MM.1S (cell line): Measurements from ENCODE around the gene PRR19.

Source experiments
- DNase-seq: peaks from one replicate; pipeline ENCODE4 v3.0.0-alpha.2; 2015
- H2AFZ ChIP-seq: fragments of 300-600 bp; sonication (generic); 2 replicates; pipeline ENCODE4 v1.6.0; 2016; ENCODE audit warnings: antibody characterized with exemption, low read length
- H3F3A ChIP-seq: fragments of 300-600 bp; sonication (generic); 2 replicates; pipeline ENCODE4 v1.6.1; 2016; ENCODE audit warnings: mild to moderate bottlenecking, antibody characterized with exemption, low read length, moderate library complexity, mixed read lengths; ENCODE audit not compliant: insufficient read depth
- H3K27ac ChIP-seq: fragments of 300-600 bp; sonication (generic); 2 replicates; pipeline ENCODE4 v1.5.1; 2016; ENCODE audit warnings: mild to moderate bottlenecking, low read length
- H3K27me3 ChIP-seq: fragments of 300-600 bp; sonication (generic); replicated peaks from 2 replicates; pipeline ENCODE4 v1.6.0; 2016; ENCODE audit warnings: low read length; ENCODE audit not compliant: insufficient read depth
- H3K36me3 ChIP-seq: fragments of 300-600 bp; sonication (generic); replicated peaks from 2 replicates; pipeline ENCODE4 v1.6.1; 2016; ENCODE audit warnings: mild to moderate bottlenecking, low read length, mixed read lengths; ENCODE audit not compliant: insufficient read depth
- H3K4me1 ChIP-seq: fragments of 300-600 bp; sonication (generic); 2 replicates; pipeline ENCODE4 v1.6.1; 2016; ENCODE audit warnings: low read length, mixed read lengths
- H3K4me2 ChIP-seq: fragments of 300-600 bp; sonication (generic); 2 replicates; pipeline ENCODE4 v1.6.0; 2016; ENCODE audit warnings: low read depth, low read length
- H3K4me3 ChIP-seq: fragments of 300-600 bp; sonication (generic); 2 replicates; pipeline ENCODE4 v1.5.1; 2016; ENCODE audit warnings: low read length, mixed read lengths
- H3K79me2 ChIP-seq: fragments of 300-600 bp; sonication (generic); 2 replicates; pipeline ENCODE4 v1.6.1; 2016; ENCODE audit warnings: mixed run types, low read length, mixed read lengths
- H3K9ac ChIP-seq: fragments of 300-600 bp; sonication (generic); 2 replicates; pipeline ENCODE4 v1.6.1; 2016; ENCODE audit warnings: low read length, mixed read lengths
- H3K9me2 ChIP-seq: fragments of 300-600 bp; sonication (generic); replicated peaks from 2 replicates; pipeline ENCODE4 v1.6.1; 2016; ENCODE audit warnings: mild to moderate bottlenecking, low read length, mixed read lengths; ENCODE audit not compliant: insufficient read depth
- H3K9me3 ChIP-seq: fragments of 300-600 bp; sonication (generic); replicated peaks from 2 replicates; pipeline ENCODE4 v1.6.1; 2016; ENCODE audit warnings: mild to moderate bottlenecking, low read length, mixed read lengths; ENCODE audit not compliant: insufficient read depth
- H4K20me1 ChIP-seq: fragments of 300-600 bp; sonication (generic); 2 replicates; pipeline ENCODE4 v1.6.1; 2016; ENCODE audit warnings: mild to moderate bottlenecking, low read length, moderate library complexity, mixed read lengths; ENCODE audit not compliant: insufficient read depth
- CTCF ChIP-seq: fragments of 300-600 bp; sonication (generic); IDR thresholded peaks from 2 replicates; pipeline ENCODE4 v1.5.1; 2016; ENCODE audit warnings: antibody characterized with exemption, low read length, mixed read lengths
- EZH2 ChIP-seq: fragments of 300-600 bp; sonication (generic); optimal IDR thresholded peaks from 2 replicates; pipeline ENCODE3; 2017; ENCODE audit warnings: low read depth, mild to moderate bottlenecking, antibody characterized with exemption, low read length, mixed read lengths
- EZH2phosphoT487 ChIP-seq: fragments of 300-600 bp; sonication (generic); IDR thresholded peaks from 2 replicates; pipeline ENCODE4 v1.6.1; 2018; ENCODE audit warnings: antibody characterized with exemption, low read length

The PRR19 gene

DNA sequence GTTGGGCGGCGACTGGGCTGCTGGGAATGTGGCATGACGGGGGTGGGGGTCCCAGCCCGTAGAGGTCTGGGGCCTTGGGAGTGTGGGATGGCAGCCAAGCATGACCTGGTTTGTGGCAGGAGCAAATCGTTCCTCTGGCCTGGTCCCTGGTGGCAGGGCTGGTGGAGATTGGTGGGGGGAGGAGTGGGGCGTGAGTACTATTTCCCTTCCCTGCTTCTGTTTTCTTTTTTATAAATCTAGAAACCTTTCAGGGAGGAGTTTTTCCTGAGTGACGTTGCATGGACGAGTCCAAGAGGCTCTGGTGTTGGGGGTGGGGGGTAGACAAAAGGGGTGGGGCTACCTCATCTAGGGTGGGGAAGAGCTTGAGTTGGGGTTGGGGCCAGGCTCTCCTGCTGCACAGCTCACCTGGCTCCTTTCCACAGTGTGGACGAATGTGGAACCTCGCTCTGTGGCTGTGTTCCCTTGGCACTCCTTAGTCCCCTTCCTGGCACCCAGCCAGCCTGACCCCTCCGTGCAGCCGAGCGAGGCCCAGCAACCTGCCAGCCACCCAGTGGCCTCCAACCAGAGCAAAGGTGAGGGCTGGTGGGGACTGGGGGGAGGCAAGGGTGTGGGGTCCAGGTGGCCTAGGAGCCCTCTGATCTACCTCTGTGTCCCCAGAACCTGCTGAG, 15.4 kb upstream of the PRR19 start:
- peaks cover 6% of the 10 kb centered on the region; the same call in 1 of the 2 replicates for H3F3A ChIP-seq
- TF ChIP-seq EZH2: no peak
- TF ChIP-seq CTCF: no peak
- TF ChIP-seq EZH2phosphoT487: no peak
- H4K20me1 ChIP-seq: no peaks in the 10 kb centered on the region
- no peak overlapping the region for H3K4me3 ChIP-seq
- H2AFZ ChIP-seq: no peak overlapping the region
- no peak overlapping the region for H3K27ac ChIP-seq
- H3K79me2 ChIP-seq: peaks cover 19% of the 10 kb centered on the region
- peaks cover 13% of the 10 kb centered on the region for H3K4me1 ChIP-seq
- H3K9me2 ChIP-seq: no peaks in the 10 kb centered on the region
- no peaks in the 10 kb centered on the region for H3K36me3 ChIP-seq
- H3K27me3 ChIP-seq: no peaks in the 10 kb centered on the region
- H3K9ac ChIP-seq: no peak overlapping the region
- no peak overlapping the region for H3K4me2 ChIP-seq
- no peak for DNase-seq
- no peaks in the 10 kb centered on the region for H3K9me3 ChIP-seq

DNA sequence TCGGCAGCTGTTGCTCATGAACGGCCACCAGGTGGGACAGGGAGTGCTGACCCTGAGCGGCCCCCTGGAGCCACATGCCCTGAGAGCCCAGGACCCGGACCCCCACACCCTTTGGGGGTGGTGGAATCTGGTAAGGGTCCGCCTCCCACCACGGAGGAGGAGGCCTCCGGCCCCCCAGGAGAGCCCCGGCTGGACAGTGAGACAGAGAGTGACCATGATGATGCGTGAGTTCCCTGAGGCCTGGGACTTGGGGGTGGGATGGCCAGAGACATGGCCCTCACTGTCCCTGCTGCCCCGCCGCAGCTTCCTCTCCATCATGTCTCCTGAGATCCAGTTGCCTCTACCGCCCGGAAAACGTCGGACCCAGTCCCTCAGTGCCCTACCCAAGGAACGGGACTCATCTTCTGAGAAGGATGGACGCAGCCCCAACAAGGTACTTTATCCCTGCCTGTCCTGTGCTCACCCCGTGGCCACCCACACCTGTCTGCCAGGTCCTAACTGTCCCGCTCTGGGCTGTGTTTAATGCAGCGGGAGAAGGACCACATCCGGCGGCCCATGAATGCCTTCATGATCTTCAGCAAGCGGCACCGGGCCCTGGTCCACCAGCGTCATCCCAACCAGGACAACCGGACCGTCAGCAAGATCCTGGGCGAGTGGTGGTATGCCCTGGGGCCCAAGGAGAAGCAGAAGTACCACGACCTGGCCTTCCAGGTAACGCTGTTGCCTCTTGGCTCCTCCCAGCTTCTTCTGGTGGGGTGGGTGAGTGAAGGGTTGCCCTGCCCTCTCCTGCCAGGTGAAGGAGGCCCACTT, 14.7 kb upstream of the PRR19 start:
- Histone ChIP-seq H4K20me1 (no peaks in the 10 kb centered on the region), H3K27me3 (no peaks in the 10 kb centered on the region), H3K36me3 (no peaks in the 10 kb centered on the region), H3K4me2 (no peak overlapping the region), H3K9ac (no peak overlapping the region), H3K9me2 (no peaks in the 10 kb centered on the region), H3K9me3 (no peaks in the 10 kb centered on the region), H3F3A (peaks cover 6% of the 10 kb centered on the region; the same call in 1 of the 2 replicates), H3K79me2 (peaks cover 19% of the 10 kb centered on the region), H2AFZ (no peak overlapping the region), H3K4me3 (no peak overlapping the region), H3K4me1 (peaks cover 13% of the 10 kb centered on the region), H3K27ac (no peak overlapping the region)
- TF ChIP-seq EZH2 (no peak), EZH2phosphoT487 (no peak), CTCF (no peak)
- no peak for DNase-seq

DNA sequence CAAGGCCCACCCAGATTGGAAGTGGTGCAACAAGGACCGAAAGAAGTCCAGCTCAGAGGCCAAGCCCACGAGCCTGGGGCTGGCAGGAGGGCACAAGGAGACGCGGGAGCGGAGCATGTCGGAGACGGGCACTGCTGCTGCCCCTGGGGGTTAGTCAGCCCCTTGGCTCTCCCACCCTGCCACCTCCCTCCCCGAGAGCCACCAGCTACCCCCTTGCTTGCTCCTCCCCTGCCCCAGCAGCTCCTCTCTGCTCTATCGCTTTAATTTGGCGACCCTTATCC, 14.2 kb upstream of the PRR19 start:
- peaks cover 13% of the 10 kb centered on the region for H3K4me1 ChIP-seq
- H3K4me2 ChIP-seq: no peak overlapping the region
- H3K4me3 ChIP-seq: no peak overlapping the region
- H3K79me2 ChIP-seq: peaks cover 19% of the 10 kb centered on the region
- DNase-seq: no peak
- H3F3A ChIP-seq: peaks cover 6% of the 10 kb centered on the region; the same call in 1 of the 2 replicates
- no peaks in the 10 kb centered on the region for H4K20me1 ChIP-seq
- H3K9me2 ChIP-seq: no peaks in the 10 kb centered on the region
- no peak overlapping the region for H2AFZ ChIP-seq
- no peaks in the 10 kb centered on the region for H3K27me3 ChIP-seq
- no peaks in the 10 kb centered on the region for H3K9me3 ChIP-seq
- H3K36me3 ChIP-seq: no peaks in the 10 kb centered on the region
- TF ChIP-seq CTCF: no peak
- H3K27ac ChIP-seq: no peak overlapping the region
- no peak overlapping the region for H3K9ac ChIP-seq
